ENCODE measurements around the gene PCSK6. TPM values are rescaled to one million over a fixed set of nuclear protein-coding genes. Genes with fewer than 3 reads are reported as not detected.

The PCSK6 gene
- total RNA-seq, 1 donor: 6.6 TPM

- Histone ChIP-seq H3K27me3 (ENCODE audit: insufficient read depth, low read length) (no peaks in the 10 kb centered on the region), H3K4me3 (ENCODE audit: low read length) (no peak overlapping the region), H3K9me3 (ENCODE audit: low read depth, low read length) (no peaks in the 10 kb centered on the region), H3K4me1 (ENCODE audit: insufficient read depth, low read length) (peaks cover 28% of the 10 kb centered on the region)
Observed at GRCh38 chr15:101445562-101446517, 43.7 kb downstream of the PCSK6 start.

GRCh38 chr15:101444807-101445508 is 44.5 kb downstream of the PCSK6 start:
- Histone ChIP-seq H3K27me3 (ENCODE audit: insufficient read depth, low read length) (no peaks in the 10 kb centered on the region), H3K4me3 (ENCODE audit: low read length) (no peak overlapping the region), H3K4me1 (ENCODE audit: insufficient read depth, low read length) (peaks cover 24% of the 10 kb centered on the region), H3K9me3 (ENCODE audit: low read depth, low read length) (no peaks in the 10 kb centered on the region)

GRCh38 chr15:101444015-101444414 is 45.5 kb downstream of the PCSK6 start:
- Histone ChIP-seq H3K4me3 (ENCODE audit: low read length) (no peak overlapping the region), H3K9me3 (ENCODE audit: low read depth, low read length) (no peaks in the 10 kb centered on the region), H3K4me1 (ENCODE audit: insufficient read depth, low read length) (peaks cover 24% of the 10 kb centered on the region), H3K27me3 (ENCODE audit: insufficient read depth, low read length) (no peaks in the 10 kb centered on the region)

- Histone ChIP-seq H3K4me3 (ENCODE audit: low read length) (no peak overlapping the region), H3K4me1 (ENCODE audit: insufficient read depth, low read length) (peaks cover 24% of the 10 kb centered on the region), H3K9me3 (ENCODE audit: low read depth, low read length) (no peaks in the 10 kb centered on the region), H3K27me3 (ENCODE audit: insufficient read depth, low read length) (no peaks in the 10 kb centered on the region)
Observed at GRCh38 chr15:101442272-101442671, 47.2 kb downstream of the PCSK6 start.

- no peak overlapping the region for H3K4me3 ChIP-seq (ENCODE audit: low read length)
- no peaks in the 10 kb centered on the region for H3K27me3 ChIP-seq (ENCODE audit: insufficient read depth, low read length)
- peaks cover 21% of the 10 kb centered on the region for H3K4me1 ChIP-seq (ENCODE audit: insufficient read depth, low read length)
- H3K9me3 ChIP-seq (ENCODE audit: low read depth, low read length): no peaks in the 10 kb centered on the region
Observed at GRCh38 chr15:101441696-101442095, 47.8 kb downstream of the PCSK6 start.

GRCh38 chr15:101440846-101441590 is 48.5 kb downstream of the PCSK6 start:
- Histone ChIP-seq H3K9me3 (ENCODE audit: low read depth, low read length) (no peaks in the 10 kb centered on the region), H3K4me3 (ENCODE audit: low read length) (no peak overlapping the region), H3K4me1 (ENCODE audit: insufficient read depth, low read length) (peaks cover 16% of the 10 kb centered on the region)

GRCh38 chr15:101439920-101440319 is 49.6 kb downstream of the PCSK6 start:
- Histone ChIP-seq H3K9me3 (ENCODE audit: low read depth, low read length) (no peaks in the 10 kb centered on the region), H3K27me3 (ENCODE audit: insufficient read depth, low read length) (no peaks in the 10 kb centered on the region), H3K4me1 (ENCODE audit: insufficient read depth, low read length) (peaks cover 6% of the 10 kb centered on the region)

More at GRCh38 chr15:101440846-101441590, 48.5 kb downstream of the PCSK6 start:
- no peaks in the 10 kb centered on the region for H3K27me3 ChIP-seq (ENCODE audit: insufficient read depth, low read length)

GRCh38 chr15:101439285-101439919 is 50.1 kb downstream of the PCSK6 start:
- no peak overlapping the region for H3K4me3 ChIP-seq (ENCODE audit: low read length)
- peaks cover 6% of the 10 kb centered on the region for H3K4me1 ChIP-seq (ENCODE audit: insufficient read depth, low read length)
- no peaks in the 10 kb centered on the region for H3K27me3 ChIP-seq (ENCODE audit: insufficient read depth, low read length)
- no peaks in the 10 kb centered on the region for H3K9me3 ChIP-seq (ENCODE audit: low read depth, low read length)

More at GRCh38 chr15:101439920-101440319, 49.6 kb downstream of the PCSK6 start:
- no peak overlapping the region for H3K4me3 ChIP-seq (ENCODE audit: low read length)

- no peak overlapping the region for H3K4me3 ChIP-seq (ENCODE audit: low read length)
- H3K9me3 ChIP-seq (ENCODE audit: low read depth, low read length): no peaks in the 10 kb centered on the region
- H3K4me1 ChIP-seq (ENCODE audit: insufficient read depth, low read length): peaks cover 6% of the 10 kb centered on the region
- H3K27me3 ChIP-seq (ENCODE audit: insufficient read depth, low read length): no peaks in the 10 kb centered on the region
Observed at GRCh38 chr15:101438482-101439284, 50.8 kb downstream of the PCSK6 start.

GRCh38 chr15:101437618-101438481 is 51.7 kb downstream of the PCSK6 start:
- Histone ChIP-seq H3K9me3 (ENCODE audit: low read depth, low read length) (no peaks in the 10 kb centered on the region), H3K4me3 (ENCODE audit: low read length) (no peak overlapping the region), H3K27me3 (ENCODE audit: insufficient read depth, low read length) (no peaks in the 10 kb centered on the region), H3K4me1 (ENCODE audit: insufficient read depth, low read length) (peaks cover 6% of the 10 kb centered on the region)

- Histone ChIP-seq H3K4me1 (ENCODE audit: insufficient read depth, low read length) (peaks cover 6% of the 10 kb centered on the region), H3K9me3 (ENCODE audit: low read depth, low read length) (no peaks in the 10 kb centered on the region), H3K4me3 (ENCODE audit: low read length) (no peak overlapping the region), H3K27me3 (ENCODE audit: insufficient read depth, low read length) (no peaks in the 10 kb centered on the region)
Observed at GRCh38 chr15:101437209-101437608, 52.3 kb downstream of the PCSK6 start.

GRCh38 chr15:101436526-101436925 is 53.0 kb downstream of the PCSK6 start:
- H3K9me3 ChIP-seq (ENCODE audit: low read depth, low read length): no peaks in the 10 kb centered on the region
- H3K27me3 ChIP-seq (ENCODE audit: insufficient read depth, low read length): no peaks in the 10 kb centered on the region
- peaks cover under 1% of the 10 kb centered on the region for H3K4me1 ChIP-seq (ENCODE audit: insufficient read depth, low read length)
- H3K4me3 ChIP-seq (ENCODE audit: low read length): no peak overlapping the region

- H3K4me3 ChIP-seq (ENCODE audit: low read length): no peak overlapping the region
- no peaks in the 10 kb centered on the region for H3K4me1 ChIP-seq (ENCODE audit: insufficient read depth, low read length)
- no peaks in the 10 kb centered on the region for H3K27me3 ChIP-seq (ENCODE audit: insufficient read depth, low read length)
- no peaks in the 10 kb centered on the region for H3K9me3 ChIP-seq (ENCODE audit: low read depth, low read length)
Observed at GRCh38 chr15:101435761-101436160, 53.7 kb downstream of the PCSK6 start.

Measured in mononuclear cell (primary cell).